Keratinocyte (primary cell): ENCODE data around the gene PCYOX1L. TPM values are rescaled to one million over a fixed set of nuclear protein-coding genes. Genes with fewer than 3 reads are reported as not detected.

Source experiments
- DNase-seq: peaks from one replicate; pipeline ENCODE4 v3.0.0-alpha.2; 2011; ENCODE audit warnings: low read depth, missing footprints, low spot score
- FAIRE-seq: peaks from 2 replicates; lab custom pipeline; 2011; peaks lifted over from hg19 to GRCh38; lab: Jason Lieb, UNC
- H2AFZ ChIP-seq: 2 replicates; pipeline ENCODE4 v1.6.0; 2012; ENCODE audit warnings: low read length, control low read depth, inconsistent platforms; ENCODE audit not compliant: control insufficient read depth
- H3K27ac ChIP-seq: 2 replicates; pipeline ENCODE4 v1.5.1; 2011; ENCODE audit warnings: low read length; ENCODE audit not compliant: control insufficient read depth, insufficient read depth
- H3K27me3 ChIP-seq: 3 replicates; pipeline ENCODE4 v1.6.0; 2011; ENCODE audit warnings: low read length; ENCODE audit not compliant: control insufficient read depth, insufficient read depth; ENCODE audit errors: extremely low read depth
- H3K36me3 ChIP-seq, 2 experiments: 2 replicates in 1 of 2; 3 replicates in 1 of 2; pipeline ENCODE4 v1.5.1; 2011; ENCODE audit warnings: low read length in 2 of 2, mild to moderate bottlenecking in 1 of 2; ENCODE audit not compliant: control insufficient read depth in 2 of 2, insufficient read depth in 2 of 2; ENCODE audit errors: extremely low read depth in 1 of 2
- H3K4me1 ChIP-seq: 3 replicates; pipeline ENCODE4 v1.5.1; 2011; ENCODE audit warnings: low read length; ENCODE audit not compliant: control insufficient read depth, insufficient read depth; ENCODE audit errors: extremely low read depth
- H3K4me2 ChIP-seq: 3 replicates; pipeline ENCODE4 v1.6.0; 2011; ENCODE audit warnings: low read depth, low read length; ENCODE audit not compliant: control insufficient read depth, insufficient read depth; ENCODE audit errors: extremely low read depth
- H3K4me3 ChIP-seq, 3 experiments: fragments of 200-600 bp in 1 of 3; sonication (generic) in 1 of 3; 2 replicates in 2 of 3; 3 replicates in 1 of 3; pipeline ENCODE4 v1.5.1; 2011 to 2016; ENCODE audit warnings: low read length in 3 of 3, mild to moderate bottlenecking in 3 of 3, control low read depth in 2 of 3, inconsistent platforms in 1 of 3, low read depth in 1 of 3, mixed read lengths in 1 of 3, mixed run types in 1 of 3, moderate library complexity in 1 of 3; ENCODE audit not compliant: control insufficient read depth in 2 of 3, insufficient read depth in 2 of 3; ENCODE audit errors: extremely low read depth in 1 of 3
- H3K79me2 ChIP-seq: 2 replicates; pipeline ENCODE4 v1.6.0; 2012; ENCODE audit warnings: low read length; ENCODE audit not compliant: control insufficient read depth, insufficient read depth
- H3K9ac ChIP-seq: 3 replicates; pipeline ENCODE4 v1.6.0; 2011; ENCODE audit warnings: low read length; ENCODE audit not compliant: control insufficient read depth, insufficient read depth; ENCODE audit errors: extremely low read depth
- H3K9me1 ChIP-seq: 3 replicates; pipeline ENCODE4 v1.6.0; 2011; ENCODE audit warnings: low read length; ENCODE audit not compliant: control insufficient read depth, insufficient read depth; ENCODE audit errors: extremely low read depth
- H3K9me3 ChIP-seq: 2 replicates; pipeline ENCODE4 v1.5.1; 2012; ENCODE audit warnings: low read depth, low read length; ENCODE audit not compliant: control insufficient read depth
- H4K20me1 ChIP-seq: 3 replicates; pipeline ENCODE4 v1.6.0; 2011; ENCODE audit warnings: low read length; ENCODE audit not compliant: control insufficient read depth, insufficient read depth; ENCODE audit errors: extremely low read depth
- CTCF ChIP-seq, 3 experiments: IDR thresholded peaks in 1 of 3; conservative IDR thresholded peaks in 1 of 3; optimal IDR thresholded peaks in 1 of 3; 2 replicates in 2 of 3; 3 replicates in 1 of 3; pipeline versions ENCODE3 to v1.5.1; 2011; ENCODE audit warnings: low read length in 3 of 3, mild to moderate bottlenecking in 3 of 3, moderate library complexity in 2 of 3, control low read depth in 1 of 3, inconsistent platforms in 1 of 3; ENCODE audit not compliant: insufficient read depth in 2 of 3; ENCODE audit errors: extremely low read depth in 1 of 3
- EZH2 ChIP-seq: IDR thresholded peaks from one replicate; pipeline ENCODE4 v1.6.1; 2012; ENCODE audit warnings: inconsistent platforms, mild to moderate bottlenecking, low read length, moderate library complexity
- dilution Hi-C: fragments of 300-500 bp; cut with MboI; formaldehyde crosslinking; loops from one replicate; pipeline ENCODE4 v1.7.0; 2020; ENCODE audit warnings: low sequenced_read_pairs; ENCODE audit not compliant: extremely low pct_ligation_motif_present
- polyA plus RNA-seq, 5 experiments: library from polyadenylated mRNA; depleted of rRNA in 3 of 5; stranded (reverse) in 3 of 5; stranded (forward) in 1 of 5; unstranded in 1 of 5; fragments of >200 nt; gene quantifications; 1 replicate in 1 of 5; 2 replicates in 3 of 5; 3 replicates in 1 of 5; pipeline versions ENCODE4 v1.2.1 to v1.2.3, GENCODE V29; 2011 to 2012; ENCODE audit warnings: missing spikeins in 2 of 5, low read depth in 1 of 5, low replicate concordance in 1 of 5

Gene PCYOX1L
- polyA plus RNA-seq, 1 donor (not counting 4 experiments of a cell fraction or from before 2014, with no cell fraction given), result 9.5 TPM

- TF ChIP-seq EZH2, result no peak
- TF ChIP-seq CTCF (optimal IDR thresholded peaks at IDR 0.05 in 1 of 3, IDR thresholded peaks at IDR 0.05 in 1 of 3, conservative IDR thresholded peaks at IDR 0.05 in 1 of 3; ENCODE audit: extremely low read depth in 1 of 3, insufficient read depth in 2 of 3, low read length in 3 of 3), result no peak
- no peaks in the 10 kb centered on the region for H3K36me3 ChIP-seq
- peaks cover 3% of the 10 kb centered on the region for H3K27me3 ChIP-seq
- FAIRE-seq (no peak), DNase-seq (no peak)
- no peaks in the 10 kb centered on the region for H3K4me1 ChIP-seq
- no peaks in the 10 kb centered on the region for H3K79me2 ChIP-seq
- no peaks in the 10 kb centered on the region for H3K9me3 ChIP-seq
- dilution Hi-C loops, result no loop called here
- H4K20me1 ChIP-seq, result no peaks in the 10 kb centered on the region
- H3K4me2 ChIP-seq, result no peak overlapping the region
- no peaks in the 10 kb centered on the region for H3K9me1 ChIP-seq
- H3K9ac ChIP-seq, result no peak overlapping the region
- no peak overlapping the region for H2AFZ ChIP-seq
- H3K27ac ChIP-seq, result no peak overlapping the region
- no peak overlapping the region for H3K4me3 ChIP-seq
These were observed 59.3 kb downstream of the PCYOX1L start for GRCh38 chr5:149416987-149417710.

GRCh38 chr5:149417711-149418368 lies 60.0 kb downstream of the PCYOX1L start:
- no peak for DNase-seq
- peaks cover 3% of the 10 kb centered on the region for H3K27me3 ChIP-seq
- H3K9me1 ChIP-seq, result no peaks in the 10 kb centered on the region
- dilution Hi-C loops, result no loop called here
- H2AFZ ChIP-seq, result no peak overlapping the region
- no peak overlapping the region for H3K4me2 ChIP-seq
- no peak for FAIRE-seq
- no peak for TF ChIP-seq CTCF (optimal IDR thresholded peaks at IDR 0.05 in 1 of 3, IDR thresholded peaks at IDR 0.05 in 1 of 3, conservative IDR thresholded peaks at IDR 0.05 in 1 of 3; ENCODE audit: extremely low read depth in 1 of 3, insufficient read depth in 2 of 3, low read length in 3 of 3)
- TF ChIP-seq EZH2, result no peak
- no peak overlapping the region for H3K4me3 ChIP-seq
- H3K9ac ChIP-seq, result no peak overlapping the region
- no peaks in the 10 kb centered on the region for H4K20me1 ChIP-seq
- H3K4me1 ChIP-seq, result no peaks in the 10 kb centered on the region
- no peak overlapping the region for H3K27ac ChIP-seq
- H3K9me3 ChIP-seq, result no peaks in the 10 kb centered on the region
- no peaks in the 10 kb centered on the region for H3K79me2 ChIP-seq
- no peaks in the 10 kb centered on the region for H3K36me3 ChIP-seq
